Measurements from ENCODE around the gene CD37.
"Not testable (repeated sequence)": the region's sequence is repeated elsewhere in the genome, so short reads cannot be mapped to it uniquely, and the experiment has no call there.

Gene CD37

DNA sequence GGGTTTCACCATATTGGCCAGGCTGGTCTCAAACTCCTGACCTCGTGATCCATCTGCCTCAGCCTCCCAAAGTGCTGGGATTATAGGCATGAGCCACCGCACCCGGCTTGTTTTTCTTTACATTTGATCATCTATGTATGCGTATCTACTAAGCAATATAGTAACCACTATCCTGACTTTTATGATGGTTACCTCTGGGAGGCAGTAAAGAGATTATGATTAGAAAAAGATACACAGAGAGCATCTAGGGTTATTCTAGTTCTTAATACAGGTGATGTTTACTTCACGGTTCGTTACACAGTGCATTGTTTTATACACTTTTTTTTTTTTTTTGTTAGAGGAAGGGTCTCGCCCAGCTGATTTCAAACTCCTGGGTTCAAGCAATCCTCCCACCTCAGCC is 28.5 kb upstream of the CD37 start:
- not testable (repeated sequence) for H3K27ac ChIP-seq (ENCODE audit: low read length); H3K4me3 ChIP-seq (ENCODE audit: low read depth in 1 of 2, low read length in 2 of 2)

DNA sequence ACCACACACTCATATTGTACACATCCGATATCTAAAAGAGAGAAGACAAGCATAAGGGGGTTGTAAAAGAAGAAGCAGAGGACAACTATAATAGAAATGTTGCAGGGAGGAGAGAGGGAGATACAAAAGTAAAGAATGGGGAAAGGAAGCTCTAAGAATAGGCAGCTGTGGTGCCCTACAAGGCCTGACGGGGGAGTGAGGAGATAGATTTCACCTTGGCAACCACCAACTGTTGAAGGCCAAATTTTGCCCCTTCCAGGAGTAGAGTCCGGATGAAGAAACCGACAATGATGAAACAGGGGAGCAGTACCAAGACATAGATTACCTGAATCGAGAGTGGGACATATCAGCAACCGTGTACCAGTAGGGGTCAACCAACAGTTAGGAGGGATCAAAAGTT is 26.1 kb upstream of the CD37 start:
- no peak overlapping the region for H3K4me3 ChIP-seq (ENCODE audit: low read depth in 1 of 2, low read length in 2 of 2)
- no peaks in the 10 kb centered on the region for H3K27me3 ChIP-seq (ENCODE audit: low read depth, low read length)
- H3K36me3 ChIP-seq (ENCODE audit: control insufficient read depth in 1 of 2, insufficient read depth in 2 of 2, low read length in 2 of 2) = peaks cover 0 to 11% of the 10 kb centered on the region in 2 donors
- no peak overlapping the region for H3K27ac ChIP-seq (ENCODE audit: low read length)
- no peaks in the 10 kb centered on the region for H3K9me3 ChIP-seq (ENCODE audit: control insufficient read depth in 1 of 2, low read length in 2 of 2)
- H3K4me1 ChIP-seq (ENCODE audit: control insufficient read depth in 1 of 2, insufficient read depth in 2 of 2, low read length in 2 of 2) = no peaks in the 10 kb centered on the region

More for the DNA sequence above, 28.5 kb upstream of the CD37 start:
- peaks cover 0 to 11% of the 10 kb centered on the region in 2 donors for H3K36me3 ChIP-seq (ENCODE audit: control insufficient read depth in 1 of 2, insufficient read depth in 2 of 2, low read length in 2 of 2)
- not testable (repeated sequence) for H3K27me3 ChIP-seq (ENCODE audit: low read depth, low read length); H3K4me1 ChIP-seq (ENCODE audit: control insufficient read depth in 1 of 2, insufficient read depth in 2 of 2, low read length in 2 of 2); H3K9me3 ChIP-seq (ENCODE audit: control insufficient read depth in 1 of 2, low read length in 2 of 2)

DNA sequence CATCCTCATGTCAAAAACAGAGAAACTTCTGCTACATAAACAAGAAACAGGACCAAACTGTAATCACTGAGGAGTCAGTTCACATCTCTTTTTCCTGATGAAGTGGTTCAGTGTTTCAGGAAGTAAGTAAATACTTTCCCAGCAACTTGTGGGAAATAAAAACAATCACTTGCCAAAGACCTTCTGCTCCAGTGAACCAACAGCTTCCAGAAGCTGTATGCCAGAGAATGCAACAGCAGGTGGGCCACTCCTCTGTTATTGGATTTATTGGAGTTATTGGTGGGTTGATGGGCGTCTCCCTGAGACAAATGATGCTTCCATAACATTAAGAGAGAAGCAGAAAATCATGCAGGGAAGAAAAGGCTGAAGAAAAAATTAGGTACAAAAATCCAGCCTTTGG is 20.1 kb upstream of the CD37 start:
- no peak overlapping the region for H3K27ac ChIP-seq (ENCODE audit: low read length)

DNA sequence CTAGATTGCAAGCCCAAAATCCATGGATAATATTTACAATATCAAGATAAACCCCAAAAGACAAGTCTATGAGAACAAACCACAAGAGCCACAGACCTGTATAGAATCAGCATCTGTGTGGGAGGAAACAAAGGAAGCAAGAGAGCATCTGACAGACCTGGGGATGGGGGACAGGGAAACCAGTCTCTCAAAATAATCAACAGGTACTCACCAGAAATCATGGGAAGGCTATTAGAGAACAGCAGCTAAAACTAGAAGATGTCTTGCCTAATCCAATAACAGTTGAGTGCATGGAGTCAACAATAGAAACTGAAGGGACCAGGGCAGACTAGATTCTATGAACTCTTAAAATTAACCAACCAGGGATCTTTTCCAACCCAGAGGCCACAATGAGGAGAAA is 18.9 kb upstream of the CD37 start:
- no peak overlapping the region for H3K27ac ChIP-seq (ENCODE audit: low read length)
- H3K36me3 ChIP-seq (ENCODE audit: control insufficient read depth in 1 of 2, insufficient read depth in 2 of 2, low read length in 2 of 2) = peaks cover 0 to 3% of the 10 kb centered on the region in 2 donors
- no peaks in the 10 kb centered on the region for H3K27me3 ChIP-seq (ENCODE audit: low read depth, low read length)
- peaks cover 9 to 19% of the 10 kb centered on the region in 2 donors for H3K9me3 ChIP-seq (ENCODE audit: control insufficient read depth in 1 of 2, low read length in 2 of 2)
- H3K4me3 ChIP-seq (ENCODE audit: low read depth in 1 of 2, low read length in 2 of 2) = no peak overlapping the region
- peaks cover 0 to 3% of the 10 kb centered on the region in 2 donors for H3K4me1 ChIP-seq (ENCODE audit: control insufficient read depth in 1 of 2, insufficient read depth in 2 of 2, low read length in 2 of 2)

More for the DNA sequence above, 20.1 kb upstream of the CD37 start:
- H3K27me3 ChIP-seq (ENCODE audit: low read depth, low read length) = no peaks in the 10 kb centered on the region
- H3K9me3 ChIP-seq (ENCODE audit: control insufficient read depth in 1 of 2, low read length in 2 of 2) = peaks cover 9% of the 10 kb centered on the region in 2 donors
- peaks cover 0 to 13% of the 10 kb centered on the region in 2 donors for H3K36me3 ChIP-seq (ENCODE audit: control insufficient read depth in 1 of 2, insufficient read depth in 2 of 2, low read length in 2 of 2)
- H3K4me3 ChIP-seq (ENCODE audit: low read depth in 1 of 2, low read length in 2 of 2) = no peak overlapping the region
- peaks cover 0 to 3% of the 10 kb centered on the region in 2 donors for H3K4me1 ChIP-seq (ENCODE audit: control insufficient read depth in 1 of 2, insufficient read depth in 2 of 2, low read length in 2 of 2)

DNA sequence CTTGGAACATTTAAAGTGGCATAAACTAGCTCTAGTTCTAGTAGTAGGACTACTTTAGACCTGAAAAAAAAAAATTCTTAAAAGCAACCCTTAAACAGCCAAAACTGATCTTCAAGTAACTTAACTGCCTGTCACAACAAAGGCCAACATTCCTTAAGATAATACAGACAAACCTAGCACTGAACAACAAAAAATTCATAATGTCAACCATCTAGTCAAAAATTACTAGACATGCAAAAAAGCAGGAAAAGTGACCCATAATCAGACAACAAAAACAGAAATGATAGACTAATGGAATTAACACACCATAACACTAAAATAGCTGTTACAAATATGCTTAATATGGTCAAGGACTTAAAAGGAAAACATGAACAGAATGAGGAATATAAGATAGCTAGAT is 16.9 kb upstream of the CD37 start:
- Histone ChIP-seq H3K27me3 (ENCODE audit: low read depth, low read length) (no peaks in the 10 kb centered on the region), H3K4me1 (ENCODE audit: control insufficient read depth in 1 of 2, insufficient read depth in 2 of 2, low read length in 2 of 2) (peaks cover 0 to 3% of the 10 kb centered on the region in 2 donors), H3K27ac (ENCODE audit: low read length) (no peak overlapping the region), H3K4me3 (ENCODE audit: low read depth in 1 of 2, low read length in 2 of 2) (no peak overlapping the region), H3K36me3 (ENCODE audit: control insufficient read depth in 1 of 2, insufficient read depth in 2 of 2, low read length in 2 of 2) (peaks cover 0 to 7% of the 10 kb centered on the region in 2 donors), H3K9me3 (ENCODE audit: control insufficient read depth in 1 of 2, low read length in 2 of 2) (peaks cover 9 to 24% of the 10 kb centered on the region in 2 donors)

DNA sequence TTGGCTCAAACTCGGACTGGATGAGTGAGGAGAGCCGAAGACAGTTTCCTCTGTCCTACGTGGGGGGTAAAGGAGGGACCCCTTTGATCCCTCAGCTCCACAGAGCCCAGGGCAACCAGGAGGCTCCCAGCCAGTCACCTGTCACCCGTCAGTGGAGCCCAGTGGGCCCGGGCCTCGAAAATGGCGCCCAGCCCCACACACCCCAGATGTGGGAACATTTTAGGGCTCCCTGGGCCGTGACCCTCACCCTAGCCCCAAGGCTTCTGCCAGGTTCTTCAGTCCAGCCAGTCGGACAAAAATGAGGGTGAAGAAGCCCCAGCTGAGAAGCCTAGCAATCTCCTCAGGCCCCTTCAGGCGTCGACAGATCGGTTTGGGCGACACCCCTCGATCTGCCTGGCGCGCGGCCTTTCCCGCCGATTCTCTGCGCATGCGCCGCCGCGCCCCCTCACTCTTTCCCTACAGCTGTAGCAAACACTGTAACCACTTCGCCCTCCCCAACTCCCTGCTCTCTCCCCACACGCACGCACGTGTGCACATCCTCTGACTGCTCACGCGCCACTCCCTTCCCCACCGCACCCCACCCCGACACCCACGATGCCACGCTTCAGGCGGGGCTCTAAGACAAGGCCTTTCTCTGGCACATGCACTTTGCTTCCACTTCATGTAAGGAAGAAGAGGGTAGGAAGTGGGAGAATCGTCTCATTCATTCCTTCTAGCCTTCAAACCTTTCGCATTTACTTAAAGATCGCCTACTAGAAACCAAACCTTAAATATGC is 10.2 kb upstream of the CD37 start, which contains the start of gene SLC6A16:
Gene SLC6A16, minus strand, starts transcription at position 391 of the 776 bp plus-strand sequence. CDS start 13,844 bp downstream, outside the sequence.
- Histone ChIP-seq H3K9me3 (ENCODE audit: control insufficient read depth in 1 of 2, low read length in 2 of 2) (peaks cover 0 to 15% of the 10 kb centered on the region in 2 donors), H3K4me3 (ENCODE audit: low read depth in 1 of 2, low read length in 2 of 2) (no peak within 1 kb of the TSS), H3K27ac (ENCODE audit: low read length) (no peak within 1 kb of the TSS), H3K36me3 (ENCODE audit: control insufficient read depth in 1 of 2, insufficient read depth in 2 of 2, low read length in 2 of 2) (peaks cover 0 to 4% of the 10 kb centered on the region in 2 donors), H3K4me1 (ENCODE audit: control insufficient read depth in 1 of 2, insufficient read depth in 2 of 2, low read length in 2 of 2) (no peaks in the 10 kb centered on the region), H3K27me3 (ENCODE audit: low read depth, low read length) (no peaks in the 10 kb centered on the region)

DNA sequence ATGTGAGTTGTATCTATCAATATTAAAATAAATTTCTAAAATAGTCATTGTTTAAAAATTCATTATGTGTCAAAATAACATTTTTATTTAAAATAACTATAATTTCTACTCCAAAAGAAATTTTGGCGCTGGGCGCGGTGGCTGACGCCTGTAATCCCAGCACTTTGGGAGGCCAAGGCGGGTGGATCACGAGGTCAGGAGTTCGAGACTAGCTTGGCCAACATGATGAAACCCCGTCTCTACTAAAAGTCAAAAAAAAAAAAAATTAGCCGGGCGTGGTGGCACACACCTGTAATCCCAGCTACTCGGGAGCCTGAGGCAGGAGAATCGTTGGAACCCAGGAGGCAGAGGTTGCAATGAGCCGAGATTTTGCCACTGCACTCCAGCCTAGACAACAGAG is 9.4 kb upstream of the CD37 start:
- H3K9me3 ChIP-seq (ENCODE audit: control insufficient read depth in 1 of 2, low read length in 2 of 2) = peaks cover 0 to 11% of the 10 kb centered on the region in 2 donors
- H3K27ac ChIP-seq (ENCODE audit: low read length) = not testable (repeated sequence)

DNA sequence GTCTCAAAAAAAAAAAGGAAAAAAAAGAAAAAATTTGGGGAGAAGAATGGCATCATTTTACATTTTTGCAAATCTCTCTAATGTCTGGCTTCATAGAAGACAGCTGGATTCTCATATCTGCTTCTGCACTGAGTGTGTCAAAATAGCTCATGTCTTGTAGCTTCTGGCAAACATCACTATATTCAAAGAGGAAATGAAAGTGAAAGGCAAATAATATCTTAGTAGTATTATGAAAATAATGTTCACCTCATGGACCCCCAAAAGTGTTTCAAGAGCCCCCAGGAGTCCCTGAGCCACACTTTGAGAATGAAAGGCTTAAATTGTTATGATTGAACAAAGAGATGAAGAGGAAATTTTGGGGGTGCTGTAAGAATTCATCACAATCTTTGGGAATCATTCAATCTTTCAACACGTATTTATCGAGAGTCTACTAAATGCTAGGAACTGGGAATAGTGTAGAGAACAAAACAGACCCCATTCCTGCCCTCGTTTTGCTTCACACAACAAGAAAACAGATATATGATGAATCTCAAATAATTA is 9.0 kb upstream of the CD37 start:
- H3K27me3 ChIP-seq (ENCODE audit: low read depth, low read length) = no peaks in the 10 kb centered on the region
- H3K4me1 ChIP-seq (ENCODE audit: control insufficient read depth in 1 of 2, insufficient read depth in 2 of 2, low read length in 2 of 2) = no peaks in the 10 kb centered on the region
- H3K4me3 ChIP-seq (ENCODE audit: low read depth in 1 of 2, low read length in 2 of 2) = no peak overlapping the region
- peaks cover 0 to 6% of the 10 kb centered on the region in 2 donors for H3K9me3 ChIP-seq (ENCODE audit: control insufficient read depth in 1 of 2, low read length in 2 of 2)
- H3K27ac ChIP-seq (ENCODE audit: low read length) = no peak overlapping the region
- H3K36me3 ChIP-seq (ENCODE audit: control insufficient read depth in 1 of 2, insufficient read depth in 2 of 2, low read length in 2 of 2) = peaks cover 0 to 4% of the 10 kb centered on the region in 2 donors

More for the DNA sequence above, 9.4 kb upstream of the CD37 start:
- not testable (repeated sequence) for H3K4me1 ChIP-seq (ENCODE audit: control insufficient read depth in 1 of 2, insufficient read depth in 2 of 2, low read length in 2 of 2); H3K36me3 ChIP-seq (ENCODE audit: control insufficient read depth in 1 of 2, insufficient read depth in 2 of 2, low read length in 2 of 2); H3K4me3 ChIP-seq (ENCODE audit: low read depth in 1 of 2, low read length in 2 of 2); H3K27me3 ChIP-seq (ENCODE audit: low read depth, low read length)

DNA sequence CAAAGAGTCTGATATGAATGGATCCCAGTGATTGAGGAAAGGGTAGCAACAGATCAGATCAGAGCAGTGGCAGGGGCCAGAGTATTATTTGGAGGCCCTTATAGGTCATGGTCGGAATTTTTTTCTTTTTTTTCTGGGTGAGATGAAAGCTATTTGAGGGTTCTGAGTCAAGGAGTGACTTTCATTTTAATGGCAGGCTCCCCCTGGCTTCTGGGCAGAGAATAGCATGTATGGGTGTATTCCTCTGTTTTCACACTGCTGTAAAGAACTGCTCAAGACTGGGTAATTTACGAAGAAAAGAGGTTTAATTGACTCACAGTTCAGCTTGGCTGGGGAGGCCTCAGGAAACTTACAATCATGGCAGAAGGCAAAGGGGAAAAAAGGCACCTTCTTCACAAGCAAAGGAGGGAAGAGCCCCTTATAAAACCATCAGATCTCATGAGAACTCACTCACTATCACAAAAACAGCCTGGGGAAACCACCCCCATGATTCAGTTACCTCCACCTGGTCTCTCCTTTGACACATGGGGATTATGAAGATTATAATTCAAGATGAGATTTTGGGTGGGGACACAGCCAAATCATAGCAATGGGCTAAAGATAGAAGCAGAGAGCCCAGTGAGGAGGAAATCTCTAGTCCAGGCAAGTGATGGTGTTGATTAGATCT is 7.2 kb upstream of the CD37 start:
- no peaks in the 10 kb centered on the region for H3K27me3 ChIP-seq (ENCODE audit: low read depth, low read length)
- no peaks in the 10 kb centered on the region for H3K36me3 ChIP-seq (ENCODE audit: control insufficient read depth in 1 of 2, insufficient read depth in 2 of 2, low read length in 2 of 2)
- no peaks in the 10 kb centered on the region for H3K4me1 ChIP-seq (ENCODE audit: control insufficient read depth in 1 of 2, insufficient read depth in 2 of 2, low read length in 2 of 2)
- no peak overlapping the region for H3K27ac ChIP-seq (ENCODE audit: low read length)
- peaks cover 0 to 1% of the 10 kb centered on the region in 2 donors for H3K9me3 ChIP-seq (ENCODE audit: control insufficient read depth in 1 of 2, low read length in 2 of 2)
- no peak overlapping the region for H3K4me3 ChIP-seq (ENCODE audit: low read depth in 1 of 2, low read length in 2 of 2)

DNA sequence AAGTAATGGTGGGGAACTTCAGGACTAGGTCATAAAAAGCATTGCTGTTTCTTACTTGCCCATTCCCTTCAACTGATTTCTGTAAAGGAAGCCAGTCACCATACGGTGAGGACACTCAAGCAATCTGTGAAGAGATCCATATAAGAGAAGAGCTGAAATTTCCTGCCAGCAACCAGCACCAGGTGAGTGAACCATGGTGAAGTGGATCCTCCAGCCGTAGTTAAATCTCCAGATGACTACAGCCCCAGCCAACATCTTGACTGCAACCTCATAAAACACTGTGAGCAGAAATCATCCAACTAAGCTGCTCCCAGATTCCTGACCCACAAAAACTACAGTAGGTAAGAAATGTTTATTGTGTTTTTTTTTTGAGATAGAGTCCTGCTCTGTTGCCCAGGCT is 6.5 kb upstream of the CD37 start:
- Histone ChIP-seq H3K4me1 (ENCODE audit: control insufficient read depth in 1 of 2, insufficient read depth in 2 of 2, low read length in 2 of 2) (no peaks in the 10 kb centered on the region), H3K9me3 (ENCODE audit: control insufficient read depth in 1 of 2, low read length in 2 of 2) (no peaks in the 10 kb centered on the region), H3K27me3 (ENCODE audit: low read depth, low read length) (no peaks in the 10 kb centered on the region), H3K4me3 (ENCODE audit: low read depth in 1 of 2, low read length in 2 of 2) (no peak overlapping the region), H3K27ac (ENCODE audit: low read length) (no peak overlapping the region), H3K36me3 (ENCODE audit: control insufficient read depth in 1 of 2, insufficient read depth in 2 of 2, low read length in 2 of 2) (no peaks in the 10 kb centered on the region)

DNA sequence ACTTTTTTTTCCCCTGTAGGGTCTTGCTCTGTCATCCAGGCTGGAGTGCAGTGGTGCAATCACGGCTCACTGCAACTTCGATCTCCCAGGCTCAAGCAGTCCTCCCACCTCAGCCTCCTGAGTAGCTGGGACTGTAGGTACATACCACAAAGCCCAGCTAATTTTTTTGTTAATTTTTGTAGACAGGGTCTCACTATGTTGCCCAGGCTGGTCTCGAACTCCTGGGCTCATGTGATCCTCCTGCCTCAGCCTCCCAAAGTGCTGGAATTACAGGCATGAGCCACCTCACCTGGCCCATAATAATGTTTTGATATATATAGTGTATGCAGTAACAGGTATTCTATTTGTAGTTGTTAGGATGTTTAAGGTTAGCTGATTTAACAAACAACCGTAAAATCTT is 4.0 kb upstream of the CD37 start:
- H3K4me1 ChIP-seq (ENCODE audit: control insufficient read depth in 1 of 2, insufficient read depth in 2 of 2, low read length in 2 of 2); H3K27me3 ChIP-seq (ENCODE audit: low read depth, low read length); H3K4me3 ChIP-seq (ENCODE audit: low read depth in 1 of 2, low read length in 2 of 2); H3K27ac ChIP-seq (ENCODE audit: low read length); H3K36me3 ChIP-seq (ENCODE audit: control insufficient read depth in 1 of 2, insufficient read depth in 2 of 2, low read length in 2 of 2); H3K9me3 ChIP-seq (ENCODE audit: control insufficient read depth in 1 of 2, low read length in 2 of 2): not testable (repeated sequence)

Data from muscle layer of duodenum (tissue), 2 donors.